ENCODE data around the gene KAZN. TPM values are rescaled to one million over a fixed set of nuclear protein-coding genes. Genes with fewer than 3 reads are reported as not detected.

The KAZN gene
- total RNA-seq, 1 donor from 2014 or later: 9.4 TPM

GRCh38 chr1:14794906-14795305 is 196.4 kb downstream of the KAZN start:
- Histone ChIP-seq H3K79me2 (ENCODE audit: insufficient read depth, low read length) (no peaks in the 10 kb centered on the region), H3K4me1 (ENCODE audit: insufficient read depth, low read length) (no peaks in the 10 kb centered on the region), H3K27me3 (ENCODE audit: insufficient read depth, low read length) (no peaks in the 10 kb centered on the region), H3K9me3 (ENCODE audit: insufficient read depth, low read depth, low read length) (no peaks in the 10 kb centered on the region), H3K27ac (ENCODE audit: low read depth, low read length) (no peak overlapping the region), H3K36me3 (ENCODE audit: insufficient read depth, low read length) (no peaks in the 10 kb centered on the region), H2AFZ (ENCODE audit: low read depth, low read length) (no peak overlapping the region), H3K4me2 (ENCODE audit: low read length) (no peak overlapping the region), H3K4me3 (ENCODE audit: insufficient read depth, low read depth, low read length) (no peak overlapping the region), H4K20me1 (ENCODE audit: insufficient read depth, low read length) (no peaks in the 10 kb centered on the region), H3K9ac (ENCODE audit: low read length) (no peak overlapping the region)
- TF ChIP-seq EZH2 (IDR thresholded peaks at IDR 0.05; ENCODE audit: insufficient read depth, low read length): no peak
- TF ChIP-seq CTCF (IDR thresholded peaks at IDR 0.05; ENCODE audit: insufficient read depth, low read depth, low read length): no peak
- Mint-ChIP-seq H3K4me1 (ENCODE audit: low read depth, unreplicated experiment) (no peaks in the 10 kb centered on the region), H3K27me3 (ENCODE audit: low read depth, unreplicated experiment) (peaks cover 42% of the 10 kb centered on the region), H3K4me3 (ENCODE audit: unreplicated experiment) (no peak overlapping the region), H3K9me3 (ENCODE audit: unreplicated experiment) (peaks cover 5% of the 10 kb centered on the region), H3K36me3 (ENCODE audit: low read depth, unreplicated experiment) (peaks cover 2% of the 10 kb centered on the region), H3K27ac (ENCODE audit: unreplicated experiment) (no peak overlapping the region)
- FAIRE-seq: no peak
- DNase-seq (ENCODE audit: low read depth): no peak

DNA sequence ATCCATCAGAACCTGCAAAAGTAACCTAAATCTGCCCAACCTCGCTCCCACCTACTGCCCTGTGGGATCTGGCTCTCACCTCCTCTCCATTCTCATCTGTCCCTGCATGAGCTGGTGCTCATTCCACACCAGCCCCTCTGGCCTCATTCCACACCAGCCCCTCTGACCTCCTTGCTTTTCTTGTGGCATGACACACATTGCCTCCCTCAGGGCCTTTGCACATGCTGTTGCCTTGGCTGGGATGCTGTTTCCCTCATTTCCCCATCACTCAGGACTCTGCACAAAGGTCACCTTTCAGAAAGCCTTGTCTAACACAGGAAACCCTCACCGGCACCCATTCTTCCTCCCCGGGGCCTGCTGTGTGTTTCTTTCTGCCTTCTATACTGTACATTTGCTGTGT is 197.1 kb downstream of the KAZN start:
- Histone ChIP-seq H2AFZ (ENCODE audit: low read depth, low read length) (no peak overlapping the region), H4K20me1 (ENCODE audit: insufficient read depth, low read length) (no peaks in the 10 kb centered on the region), H3K4me1 (ENCODE audit: insufficient read depth, low read length) (no peaks in the 10 kb centered on the region), H3K4me2 (ENCODE audit: low read length) (no peak overlapping the region), H3K27me3 (ENCODE audit: insufficient read depth, low read length) (no peaks in the 10 kb centered on the region), H3K4me3 (ENCODE audit: insufficient read depth, low read depth, low read length) (no peak overlapping the region), H3K27ac (ENCODE audit: low read depth, low read length) (no peak overlapping the region), H3K36me3 (ENCODE audit: insufficient read depth, low read length) (no peaks in the 10 kb centered on the region), H3K9me3 (ENCODE audit: insufficient read depth, low read depth, low read length) (no peaks in the 10 kb centered on the region), H3K9ac (ENCODE audit: low read length) (no peak overlapping the region), H3K79me2 (ENCODE audit: insufficient read depth, low read length) (no peaks in the 10 kb centered on the region)
- Mint-ChIP-seq H3K4me3 (ENCODE audit: unreplicated experiment) (no peak overlapping the region), H3K9me3 (ENCODE audit: unreplicated experiment) (peaks cover 5% of the 10 kb centered on the region), H3K27ac (ENCODE audit: unreplicated experiment) (no peak overlapping the region), H3K27me3 (ENCODE audit: low read depth, unreplicated experiment) (peaks cover 42% of the 10 kb centered on the region), H3K4me1 (ENCODE audit: low read depth, unreplicated experiment) (no peaks in the 10 kb centered on the region), H3K36me3 (ENCODE audit: low read depth, unreplicated experiment) (peaks cover 2% of the 10 kb centered on the region)
- DNase-seq (ENCODE audit: low read depth): no peak
- no peak for TF ChIP-seq EZH2 (IDR thresholded peaks at IDR 0.05; ENCODE audit: insufficient read depth, low read length)
- TF ChIP-seq CTCF (IDR thresholded peaks at IDR 0.05; ENCODE audit: insufficient read depth, low read depth, low read length): no peak
- FAIRE-seq: no peak

DNA sequence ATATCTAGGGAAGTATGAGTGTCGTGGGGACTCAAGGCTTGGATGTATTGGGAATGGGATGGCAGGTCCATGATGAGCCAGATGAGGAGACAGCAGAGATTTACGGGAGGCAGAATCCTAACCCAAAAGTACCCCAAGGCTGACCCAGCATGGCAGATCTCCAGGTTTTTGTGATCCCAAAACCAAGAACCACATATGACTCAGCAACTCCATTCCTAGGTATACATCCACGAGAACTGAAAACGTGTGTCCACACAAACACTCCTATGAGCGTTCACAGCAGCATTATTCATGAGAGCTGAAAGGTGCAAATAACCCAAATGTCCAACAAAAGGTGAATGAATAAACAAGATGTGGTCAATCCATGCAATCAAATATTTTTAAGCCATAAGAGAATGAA is 201.5 kb downstream of the KAZN start:
- Histone ChIP-seq H3K9me3 (ENCODE audit: insufficient read depth, low read depth, low read length) (no peaks in the 10 kb centered on the region), H3K4me3 (ENCODE audit: insufficient read depth, low read depth, low read length) (no peak overlapping the region), H3K79me2 (ENCODE audit: insufficient read depth, low read length) (no peaks in the 10 kb centered on the region), H3K36me3 (ENCODE audit: insufficient read depth, low read length) (no peaks in the 10 kb centered on the region), H3K27me3 (ENCODE audit: insufficient read depth, low read length) (no peaks in the 10 kb centered on the region), H3K27ac (ENCODE audit: low read depth, low read length) (no peak overlapping the region), H3K9ac (ENCODE audit: low read length) (no peak overlapping the region), H4K20me1 (ENCODE audit: insufficient read depth, low read length) (no peaks in the 10 kb centered on the region), H2AFZ (ENCODE audit: low read depth, low read length) (no peak overlapping the region), H3K4me1 (ENCODE audit: insufficient read depth, low read length) (no peaks in the 10 kb centered on the region), H3K4me2 (ENCODE audit: low read length) (no peak overlapping the region)
- H3K4me1 Mint-ChIP-seq (ENCODE audit: low read depth, unreplicated experiment): no peaks in the 10 kb centered on the region
- TF ChIP-seq EZH2 (IDR thresholded peaks at IDR 0.05; ENCODE audit: insufficient read depth, low read length) (no peak), CTCF (IDR thresholded peaks at IDR 0.05; ENCODE audit: insufficient read depth, low read depth, low read length) (no peak)
- no peak overlapping the region for H3K27ac Mint-ChIP-seq (ENCODE audit: unreplicated experiment)
- peaks cover 7% of the 10 kb centered on the region for H3K9me3 Mint-ChIP-seq (ENCODE audit: unreplicated experiment)
- H3K27me3 Mint-ChIP-seq (ENCODE audit: low read depth, unreplicated experiment): peaks cover 22% of the 10 kb centered on the region
- H3K36me3 Mint-ChIP-seq (ENCODE audit: low read depth, unreplicated experiment): peaks cover 2% of the 10 kb centered on the region
- FAIRE-seq (no peak), DNase-seq (ENCODE audit: low read depth) (no peak)
- H3K4me3 Mint-ChIP-seq (ENCODE audit: unreplicated experiment): no peak overlapping the region
